Medulla oblongata (tissue), 1 donor: Measurements from ENCODE around the gene SKAP1.

Experiments
- DNase-seq: peaks from one replicate; pipeline ENCODE4 v3.0.0-alpha.2; 2015; ENCODE audit errors: extremely low spot score

Gene SKAP1

GRCh38 chr17:48244814-48245213 is 185.2 kb downstream of the SKAP1 start:
- DNase-seq = no peak

- no peak for DNase-seq
Observed at GRCh38 chr17:48244121-48244711, 185.8 kb downstream of the SKAP1 start.

GRCh38 chr17:48241770-48242497 is 188.1 kb downstream of the SKAP1 start:
- DNase-seq = no peak

- no peak for DNase-seq
Observed at GRCh38 chr17:48241131-48241591, 188.9 kb downstream of the SKAP1 start.

- DNase-seq = no peak
Observed at GRCh38 chr17:48240562-48241130, 189.4 kb downstream of the SKAP1 start.

- DNase-seq = no peak
Observed at GRCh38 chr17:48240122-48240521, 189.9 kb downstream of the SKAP1 start.

GRCh38 chr17:48239603-48239995 is 190.4 kb downstream of the SKAP1 start:
- no peak for DNase-seq

- DNase-seq = no peak
Observed at GRCh38 chr17:48238933-48239602, 190.9 kb downstream of the SKAP1 start.

GRCh38 chr17:48237456-48237855 is 192.6 kb downstream of the SKAP1 start:
- DNase-seq = no peak

GRCh38 chr17:48236681-48237134 is 193.3 kb downstream of the SKAP1 start:
- no peak for DNase-seq

GRCh38 chr17:48234922-48235321 is 195.1 kb downstream of the SKAP1 start:
- no peak for DNase-seq

- no peak for DNase-seq
Observed at GRCh38 chr17:48231995-48232959, 197.7 kb downstream of the SKAP1 start.

GRCh38 chr17:48229936-48230335 is 200.1 kb downstream of the SKAP1 start:
- DNase-seq = no peak

GRCh38 chr17:48228720-48229119 is 201.3 kb downstream of the SKAP1 start:
- no peak for DNase-seq

GRCh38 chr17:48225725-48226567 is 204.1 kb downstream of the SKAP1 start:
- DNase-seq = no peak

- DNase-seq = no peak
Observed at GRCh38 chr17:48223945-48224344, 206.1 kb downstream of the SKAP1 start.

GRCh38 chr17:48219617-48220016 is 210.4 kb downstream of the SKAP1 start:
- no peak for DNase-seq

GRCh38 chr17:48215583-48216139 is 214.4 kb downstream of the SKAP1 start:
- peak; percentile 37 for DNase-seq

- DNase-seq = no peak
Observed at GRCh38 chr17:48213797-48214196, 216.2 kb downstream of the SKAP1 start.

- DNase-seq = no peak
Observed at GRCh38 chr17:48211787-48212186, 218.2 kb downstream of the SKAP1 start.
